Lung (tissue), 12 donors: ENCODE data around the gene GNLY. TPM values are rescaled to one million over a fixed set of nuclear protein-coding genes. Genes with fewer than 3 reads are reported as not detected.

Experiments
- ATAC-seq: fragments of 200-7000 bp; cut with Tn5 transposase; one replicate; pipeline ENCODE4 v1.9.1; 2020; ENCODE audit warnings: moderate number of reproducible peaks; ENCODE audit not compliant: insufficient read depth, low FRiP score
- DNase-seq, 3 donors: peaks; one replicate each; pipeline ENCODE4 v3.0.0-alpha.2; 2013 to 2017
- H3K27ac ChIP-seq, 2 donors: one replicate each; pipeline ENCODE4 v1.5.1; 2013; ENCODE audit warnings: mild to moderate bottlenecking in 2 of 2, moderate library complexity in 2 of 2, control low read depth in 1 of 2, inconsistent platforms in 1 of 2, low read depth in 1 of 2, low read length in 1 of 2
- H3K27me3 ChIP-seq, 3 donors: one replicate each; pipeline ENCODE4 v1.5.1; 2013; ENCODE audit warnings: low read length in 2 of 3; ENCODE audit not compliant: control insufficient read depth in 3 of 3, insufficient read depth in 3 of 3
- H3K36me3 ChIP-seq, 4 donors: one replicate each; pipeline ENCODE4 v1.5.1; 2013; ENCODE audit warnings: low read length in 4 of 4, mild to moderate bottlenecking in 1 of 4, moderate library complexity in 1 of 4; ENCODE audit not compliant: control insufficient read depth in 4 of 4, insufficient read depth in 4 of 4
- H3K4me1 ChIP-seq, 5 donors: one replicate each; pipeline ENCODE4 v1.5.1; 2013; ENCODE audit warnings: low read length in 5 of 5, mild to moderate bottlenecking in 2 of 5, moderate library complexity in 1 of 5; ENCODE audit not compliant: control insufficient read depth in 5 of 5, insufficient read depth in 5 of 5
- H3K4me3 ChIP-seq: one replicate; pipeline ENCODE4 v1.5.1; 2013; ENCODE audit warnings: mild to moderate bottlenecking, control low read depth, moderate library complexity
- H3K9ac ChIP-seq, 2 donors: one replicate each; pipeline ENCODE4 v1.5.1; 2013; ENCODE audit warnings: low read length in 2 of 2, control low read depth in 1 of 2; ENCODE audit not compliant: insufficient read depth in 1 of 2
- H3K9me3 ChIP-seq, 4 donors: one replicate each; pipeline ENCODE4 v1.5.1; 2013; ENCODE audit warnings: low read length in 3 of 4, mild to moderate bottlenecking in 1 of 4, moderate library complexity in 1 of 4; ENCODE audit not compliant: control insufficient read depth in 4 of 4, insufficient read depth in 3 of 4
- CTCF ChIP-seq: IDR thresholded peaks from 2 replicates; pipeline ENCODE4 v1.5.1; 2012; ENCODE audit warnings: mild to moderate bottlenecking; ENCODE audit errors: control extremely low read depth, extremely low read depth
- WGBS, 2 donors: extraction: QIAGEN DNeasy Blood & Tissue Kit; methylation state at CpG; one replicate each; pipeline ENCODE4 v1.1.7; 2013; 5-methylcytosine and 5-hydroxymethylcytosine counted together
- polyA plus RNA-seq, 2 donors: library from polyadenylated mRNA; stranded (reverse); fragments of 200-250 nt; gene quantifications; one replicate each; pipeline ENCODE4 v1.2.1, GENCODE V29; 2013
- total RNA-seq, 2 donors: library from RNA; depleted of rRNA in 1 of 2; stranded (reverse); fragments of >200 nt in 1 of 2; gene quantifications; one replicate each; pipeline ENCODE4 v1.2.1, GENCODE V29; 2014 to 2021
- donor health status: control.
- donor health status: control.
- donor health status: Bipolar disorder and iron deficiency.
- donor health status: healthy.
- donor health status: DM: yes; HTN: yes; CAD: no.

The GNLY gene
- total and polyA plus RNA-seq, 4 donors, result 9.0 to 13.6 (median 12.1) TPM; not detected in 1

GRCh38 chr2:85745619-85746018 lies 51.5 kb downstream of the GNLY start:
- Histone ChIP-seq H3K4me3 (no peak overlapping the region), H3K9ac (no peak overlapping the region), H3K36me3 (no peaks in the 10 kb centered on the region), H3K9me3 (no peaks in the 10 kb centered on the region), H3K27ac (peak overlapping the region in 1 of 2 donors; percentile 78), H3K4me1 (peaks cover 34 to 72% (median 38%) of the 10 kb centered on the region in 5 donors), H3K27me3 (no peaks in the 10 kb centered on the region)
- no peak for TF ChIP-seq CTCF
- no peak for DNase-seq
- ATAC-seq, result no peak
- 67 to 70% methylated on average over 8 of the region's 8 CpGs for WGBS, 2 donors

- H3K27ac ChIP-seq, result peak overlapping the region in 1 of 2 donors; percentile 62
- H3K9me3 ChIP-seq, result no peaks in the 10 kb centered on the region
- no peak for TF ChIP-seq CTCF
- H3K9ac ChIP-seq, result no peak overlapping the region
- WGBS, 2 donors, result 83 to 85% methylated on average over 8 of the region's 8 CpGs
- ATAC-seq (no peak), DNase-seq (no peak)
- H3K4me1 ChIP-seq, result peaks cover 31 to 72% (median 34%) of the 10 kb centered on the region in 5 donors
- H3K36me3 ChIP-seq, result no peaks in the 10 kb centered on the region
- no peak overlapping the region for H3K4me3 ChIP-seq
- no peaks in the 10 kb centered on the region for H3K27me3 ChIP-seq
These were observed 52.3 kb downstream of the GNLY start for GRCh38 chr2:85746321-85747004.

GRCh38 chr2:85747441-85747840 lies 53.3 kb downstream of the GNLY start:
- Histone ChIP-seq H3K27me3 (no peaks in the 10 kb centered on the region), H3K9me3 (no peaks in the 10 kb centered on the region), H3K9ac (no peak overlapping the region), H3K4me3 (no peak overlapping the region), H3K4me1 (peaks cover 23 to 71% (median 32%) of the 10 kb centered on the region in 5 donors), H3K36me3 (no peaks in the 10 kb centered on the region), H3K27ac (no peak overlapping the region)
- no peak for DNase-seq
- TF ChIP-seq CTCF, result no peak
- ATAC-seq, result no peak
- 90 to 95% methylated on average over 3 of the region's 3 CpGs for WGBS, 2 donors
